Stimulated activated memory B cell treated with anti-CD40 and anti-IgM and Interleukin-4, amounts not matched to agents 10 μg/mL and 1 μg/mL and 100 μg/mL, for 72 hours (primary cell): ENCODE measurements around the gene CCT6A.
"Not testable (repeated sequence)": the region's sequence is repeated elsewhere in the genome, so short reads cannot be mapped to it uniquely, and the experiment has no call there.

Source experiments
- ATAC-seq: fragments of 150-1000 bp; cut with Tn5 transposase; 2 replicates; pipeline ENCODE4 v1.10.0; 2021
- H3K27ac Mint-ChIP-seq: one replicate; pipeline ENCODE4 v1.8.0; 2022; ENCODE audit warnings: mild to moderate bottlenecking, mixed read lengths
- H3K27me3 Mint-ChIP-seq: one replicate; pipeline ENCODE4 v1.8.0; 2022; ENCODE audit warnings: mixed read lengths
- H3K36me3 Mint-ChIP-seq: one replicate; pipeline ENCODE4 v1.8.0; 2022; ENCODE audit warnings: mixed read lengths
- H3K4me1 Mint-ChIP-seq: one replicate; pipeline ENCODE4 v1.8.0; 2022; ENCODE audit warnings: mixed read lengths
- H3K4me3 Mint-ChIP-seq: one replicate; pipeline ENCODE4 v1.8.0; 2022; ENCODE audit warnings: mild to moderate bottlenecking, moderate library complexity, mixed read lengths
- H3K9me3 Mint-ChIP-seq: one replicate; pipeline ENCODE4 v1.8.0; 2022; ENCODE audit warnings: mixed read lengths

The CCT6A gene

DNA sequence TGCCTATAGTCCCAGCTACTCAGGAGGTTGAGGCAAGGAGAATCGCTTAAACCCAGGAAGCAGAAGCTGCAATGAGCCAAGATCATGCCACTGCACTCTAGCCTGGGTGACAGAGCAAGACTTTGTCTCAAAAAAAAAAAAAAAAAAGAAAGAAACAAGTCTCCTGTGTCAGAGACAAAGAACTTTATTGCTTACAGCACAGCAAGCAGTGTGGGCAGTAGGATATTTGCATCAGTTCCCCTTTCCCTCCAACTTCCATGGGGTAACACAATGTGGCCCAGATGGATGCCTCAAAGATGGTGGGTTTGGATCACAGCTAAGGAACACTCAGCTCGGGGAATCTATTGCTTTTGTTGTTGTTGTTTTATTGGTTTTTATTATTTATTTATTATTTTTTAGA, 5.8 kb upstream of the CCT6A start:
- H3K27ac Mint-ChIP-seq, H3K4me1 Mint-ChIP-seq, ATAC-seq, H3K27me3 Mint-ChIP-seq, H3K9me3 Mint-ChIP-seq, H3K4me3 Mint-ChIP-seq: not testable (repeated sequence)
- peaks cover 19% of the 10 kb centered on the region for H3K36me3 Mint-ChIP-seq

DNA sequence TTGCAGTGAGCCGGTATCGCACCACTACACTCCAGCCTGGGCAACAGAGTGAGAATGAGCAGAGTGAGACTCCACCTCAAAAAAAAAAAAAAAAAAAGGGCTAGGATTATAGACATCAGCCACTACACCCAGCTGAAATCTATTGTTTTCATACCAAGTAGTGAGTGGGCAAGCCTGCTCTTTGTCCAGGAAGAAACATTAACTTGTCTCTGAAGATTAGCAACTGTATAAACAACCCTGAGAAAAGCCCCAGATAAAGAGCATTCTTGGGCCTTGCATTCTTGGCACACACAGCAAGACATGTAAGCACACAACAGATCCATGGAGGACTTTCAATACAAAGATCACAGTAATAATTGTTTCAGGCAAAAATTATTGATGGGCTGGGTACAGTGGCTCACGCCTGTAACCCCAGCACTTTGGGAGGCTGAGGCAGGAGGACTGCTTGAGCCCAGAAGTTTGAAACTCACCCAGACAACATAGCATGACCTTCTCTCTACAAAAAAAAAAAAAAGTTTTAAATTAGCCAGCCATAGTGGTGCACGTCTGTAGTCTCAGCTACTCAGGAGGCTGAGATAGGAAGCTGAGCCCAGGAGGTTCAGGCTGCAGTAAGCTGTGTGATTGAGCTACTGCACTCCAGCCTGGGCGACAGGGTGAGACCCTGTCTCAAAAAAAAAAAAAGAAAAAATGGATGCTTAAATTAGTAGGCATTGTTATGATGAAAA, 4.7 kb upstream of the CCT6A start:
- no peak for ATAC-seq
- Mint-ChIP-seq H3K27me3 (no peaks in the 10 kb centered on the region), H3K9me3 (no peaks in the 10 kb centered on the region), H3K36me3 (peaks cover 13% of the 10 kb centered on the region), H3K4me1 (peaks cover 10% of the 10 kb centered on the region), H3K4me3 (no peak overlapping the region), H3K27ac (peak overlapping the region; percentile 44)

GRCh38 chr7:56047446-56048116, 4.0 kb upstream of the CCT6A start:
- not testable (repeated sequence) for H3K27me3 Mint-ChIP-seq, H3K4me1 Mint-ChIP-seq, H3K27ac Mint-ChIP-seq, H3K36me3 Mint-ChIP-seq, ATAC-seq, H3K9me3 Mint-ChIP-seq, H3K4me3 Mint-ChIP-seq

- no peaks in the 10 kb centered on the region for H3K36me3 Mint-ChIP-seq
Measured at GRCh38 chr7:56048245-56048644, 3.3 kb upstream of the CCT6A start.

DNA sequence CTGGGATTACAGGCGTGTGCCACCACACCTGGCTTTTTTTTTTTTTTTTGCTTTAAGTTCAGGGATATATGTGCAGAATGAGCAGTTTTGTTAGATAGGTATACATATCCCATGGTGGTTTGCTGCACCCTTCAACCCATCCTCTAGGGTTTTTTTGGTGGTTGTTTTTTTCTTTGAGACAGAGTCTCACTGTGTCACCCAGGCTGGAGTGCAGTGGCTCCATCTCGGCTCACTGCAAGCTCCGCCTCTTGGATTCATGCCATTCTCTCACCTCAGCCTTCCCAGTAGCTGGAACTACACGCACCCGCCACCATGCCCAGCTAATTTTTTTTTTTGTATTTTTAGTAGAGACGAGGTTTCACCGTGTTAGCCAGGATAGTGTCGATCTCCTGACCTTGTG, 2.8 kb upstream of the CCT6A start:
- not testable (repeated sequence) for H3K36me3 Mint-ChIP-seq, ATAC-seq, H3K9me3 Mint-ChIP-seq, H3K4me3 Mint-ChIP-seq, H3K27ac Mint-ChIP-seq, H3K27me3 Mint-ChIP-seq
- H3K4me1 Mint-ChIP-seq: peaks cover 20% of the 10 kb centered on the region

More at GRCh38 chr7:56048245-56048644, 3.3 kb upstream of the CCT6A start:
- Mint-ChIP-seq H3K27me3 (no peaks in the 10 kb centered on the region), H3K4me1 (peaks cover 15% of the 10 kb centered on the region), H3K4me3 (no peak overlapping the region), H3K9me3 (no peaks in the 10 kb centered on the region), H3K27ac (no peak overlapping the region)
- ATAC-seq: no peak

GRCh38 chr7:56051053-56051338, 569 bp upstream of the CCT6A start:
- H3K4me1 Mint-ChIP-seq: peaks cover 33% of the 10 kb centered on the region
- H3K36me3 Mint-ChIP-seq: peaks cover 14% of the 10 kb centered on the region
- H3K9me3 Mint-ChIP-seq: no peaks in the 10 kb centered on the region
- no peak for ATAC-seq
- no peaks in the 10 kb centered on the region for H3K27me3 Mint-ChIP-seq
- H3K27ac Mint-ChIP-seq: peak overlapping the region; percentile 91
- peak overlapping the region; percentile 87 for H3K4me3 Mint-ChIP-seq

DNA sequence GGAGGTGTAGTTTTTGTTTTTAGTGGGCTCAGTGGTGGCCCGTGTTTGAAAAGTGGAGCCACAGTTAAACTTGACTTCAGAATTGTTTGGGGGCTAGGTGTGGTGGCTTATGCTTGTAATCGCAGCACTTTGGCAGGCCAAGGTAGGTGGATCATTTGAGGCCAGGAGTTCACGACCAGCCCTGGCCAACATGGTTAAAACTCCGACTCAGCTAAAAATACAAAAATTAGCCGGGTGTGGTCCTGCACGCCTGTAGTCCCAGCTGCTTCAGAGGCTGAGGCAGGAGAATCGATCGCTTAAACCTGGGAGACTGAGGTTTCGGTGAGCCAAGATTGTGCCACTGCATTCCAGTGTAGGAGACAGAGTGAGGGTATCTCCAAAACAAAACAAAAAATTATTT, 1.8 kb downstream of the CCT6A start:
- Mint-ChIP-seq H3K4me3 (no peak overlapping the region), H3K4me1 (peaks cover 37% of the 10 kb centered on the region), H3K36me3 (peaks cover 36% of the 10 kb centered on the region), H3K9me3 (no peaks in the 10 kb centered on the region), H3K27me3 (no peaks in the 10 kb centered on the region), H3K27ac (no peak overlapping the region)
- no peak for ATAC-seq

GRCh38 chr7:56053993-56054392, 2.4 kb downstream of the CCT6A start:
- Mint-ChIP-seq H3K4me1 (peaks cover 37% of the 10 kb centered on the region), H3K27me3 (no peaks in the 10 kb centered on the region), H3K9me3 (no peaks in the 10 kb centered on the region), H3K36me3 (peaks cover 38% of the 10 kb centered on the region), H3K27ac (no peak overlapping the region), H3K4me3 (no peak overlapping the region)
- no peak for ATAC-seq

DNA sequence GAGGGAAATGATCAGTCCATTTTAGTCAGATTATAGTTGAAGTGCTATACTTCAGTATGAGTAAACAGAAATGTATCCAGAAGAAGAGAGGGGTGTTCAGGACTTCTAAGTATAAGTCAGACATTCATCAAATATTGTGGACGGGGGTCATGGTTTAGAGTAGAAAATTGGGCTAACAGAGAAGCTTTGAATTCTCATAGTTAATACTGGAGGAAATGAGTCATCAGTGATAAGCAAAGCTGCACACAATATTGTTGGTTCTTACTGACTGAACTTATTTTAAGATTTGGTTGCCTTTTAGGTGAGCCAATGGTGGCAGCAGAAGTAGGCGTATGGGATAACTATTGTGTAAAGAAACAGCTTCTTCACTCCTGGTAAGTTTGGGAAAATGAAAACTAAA, 10.8 kb downstream of the CCT6A start:
- H3K27me3 Mint-ChIP-seq: no peaks in the 10 kb centered on the region
- peak overlapping the region; percentile 44 for H3K27ac Mint-ChIP-seq
- peaks cover 64% of the 10 kb centered on the region for H3K36me3 Mint-ChIP-seq
- ATAC-seq: no peak
- H3K4me1 Mint-ChIP-seq: peaks cover 40% of the 10 kb centered on the region
- no peaks in the 10 kb centered on the region for H3K9me3 Mint-ChIP-seq
- no peak overlapping the region for H3K4me3 Mint-ChIP-seq

DNA sequence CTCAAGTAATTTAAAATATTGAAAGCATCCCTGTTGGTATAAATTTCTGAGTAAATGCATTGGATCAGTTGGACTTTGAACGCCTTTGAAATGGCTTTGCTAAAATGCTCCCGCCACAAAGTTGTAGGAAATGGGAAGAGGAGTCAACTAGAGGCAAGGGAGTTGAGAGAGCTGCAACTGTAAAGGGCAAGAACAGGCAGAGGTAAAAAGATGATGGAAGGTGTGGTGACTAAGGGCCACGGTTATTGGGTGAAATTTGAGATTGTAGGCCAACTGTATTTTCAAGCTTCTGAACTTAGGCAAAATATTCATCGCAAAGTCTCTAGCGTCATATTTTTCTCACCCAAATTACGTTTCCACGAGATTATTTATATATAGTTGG, 11.9 kb downstream of the CCT6A start:
- Mint-ChIP-seq H3K27me3 (no peaks in the 10 kb centered on the region), H3K36me3 (peaks cover 54% of the 10 kb centered on the region), H3K9me3 (no peaks in the 10 kb centered on the region), H3K4me3 (peak overlapping the region; percentile 96), H3K27ac (peak overlapping the region; percentile 92), H3K4me1 (peaks cover 35% of the 10 kb centered on the region)
- no peak for ATAC-seq

DNA sequence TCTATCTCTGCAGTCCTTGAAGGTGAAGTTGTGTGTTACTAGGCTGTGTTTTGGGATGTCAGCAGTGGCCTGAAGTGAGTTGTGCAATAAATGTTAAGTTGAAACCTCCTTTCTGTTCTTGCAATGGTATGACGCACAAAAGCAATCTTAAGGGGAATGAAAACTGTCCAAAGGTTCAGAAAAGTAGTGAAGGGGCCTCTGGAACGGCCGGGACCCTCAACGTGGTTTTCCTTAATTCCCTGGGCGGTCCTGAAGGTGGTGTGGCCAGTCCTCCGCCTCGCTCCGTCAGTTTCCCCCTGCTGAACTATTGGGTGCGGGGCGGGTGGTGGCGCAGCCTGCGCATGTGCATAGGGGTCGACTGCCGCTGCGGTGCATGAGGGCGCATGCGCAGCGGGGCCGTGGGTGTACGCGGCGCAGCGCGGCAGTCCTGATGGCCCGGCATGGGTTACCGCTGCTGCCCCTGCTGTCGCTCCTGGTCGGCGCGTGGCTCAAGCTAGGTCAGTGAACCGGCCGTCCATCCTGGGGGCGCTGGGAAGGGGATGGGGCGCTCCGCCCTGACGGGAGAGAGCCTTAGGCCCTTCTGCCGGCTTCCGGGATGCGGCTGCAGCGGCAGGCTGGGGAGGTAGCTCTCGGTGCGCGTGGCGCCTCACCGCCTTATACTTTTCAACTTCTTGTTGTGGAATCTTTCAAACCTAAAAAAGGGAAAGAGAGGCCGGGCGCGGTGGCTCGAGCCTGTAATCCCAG, 12.5 kb downstream of the CCT6A start, which contains the start of gene SUMF2:
Gene SUMF2, plus strand, starts transcription at position 405 of the 744 bp plus-strand sequence. Its CDS starts 26 bp downstream, at position 431.
- Mint-ChIP-seq H3K9me3 (no peaks in the 10 kb centered on the region), H3K36me3 (peaks cover 52% of the 10 kb centered on the region)
- ATAC-seq: peak; percentile 96

GRCh38 chr7:56066376-56066775, 14.8 kb downstream of the CCT6A start:
- Mint-ChIP-seq H3K36me3 (peaks cover 40% of the 10 kb centered on the region), H3K4me1 (peaks cover 35% of the 10 kb centered on the region)
- H3K4me3 Mint-ChIP-seq, H3K27ac Mint-ChIP-seq, H3K9me3 Mint-ChIP-seq, ATAC-seq, H3K27me3 Mint-ChIP-seq: not testable (repeated sequence)

More for the DNA sequence above, 12.5 kb downstream of the CCT6A start, which contains the start of gene SUMF2:
- Mint-ChIP-seq H3K27me3 (no peaks in the 10 kb centered on the region), H3K27ac (peak within 1 kb of the TSS; percentile 92), H3K4me3 (peak within 1 kb of the TSS; percentile 96), H3K4me1 (peaks cover 35% of the 10 kb centered on the region)

GRCh38 chr7:56074371-56074791, 22.8 kb downstream of the CCT6A start:
- no peaks in the 10 kb centered on the region for H3K27me3 Mint-ChIP-seq
- peaks cover 36% of the 10 kb centered on the region for H3K36me3 Mint-ChIP-seq
- H3K4me1 Mint-ChIP-seq: peaks cover 8% of the 10 kb centered on the region
- H3K27ac Mint-ChIP-seq: peak overlapping the region; percentile 2
- H3K9me3 Mint-ChIP-seq: no peaks in the 10 kb centered on the region
- H3K4me3 Mint-ChIP-seq: no peak overlapping the region
- peak; percentile 88 for ATAC-seq

DNA sequence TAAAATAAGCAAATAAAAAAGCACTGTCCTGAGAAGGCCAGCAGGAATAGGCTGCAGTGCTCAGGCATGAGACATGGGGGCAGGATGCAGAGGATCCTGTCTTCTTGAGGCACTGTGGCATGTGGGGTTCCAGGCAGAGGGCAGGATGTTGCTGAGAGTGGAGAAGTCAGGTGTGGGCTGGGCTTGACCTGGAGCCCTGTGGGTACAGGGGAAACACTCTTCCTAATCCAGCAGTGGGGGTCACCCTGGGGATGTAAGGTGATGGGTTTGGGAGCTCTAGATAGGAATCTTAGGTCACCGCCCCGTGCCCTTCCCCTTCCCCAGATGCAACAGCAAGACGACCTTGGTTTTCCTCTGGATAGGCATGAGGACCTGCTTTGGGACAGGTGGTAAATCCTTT, 26.1 kb downstream of the CCT6A start:
- Mint-ChIP-seq H3K9me3 (no peaks in the 10 kb centered on the region), H3K36me3 (peaks cover 54% of the 10 kb centered on the region), H3K27me3 (no peaks in the 10 kb centered on the region), H3K4me3 (no peak overlapping the region), H3K27ac (no peak overlapping the region), H3K4me1 (peaks cover 8% of the 10 kb centered on the region)
- no peak for ATAC-seq

DNA sequence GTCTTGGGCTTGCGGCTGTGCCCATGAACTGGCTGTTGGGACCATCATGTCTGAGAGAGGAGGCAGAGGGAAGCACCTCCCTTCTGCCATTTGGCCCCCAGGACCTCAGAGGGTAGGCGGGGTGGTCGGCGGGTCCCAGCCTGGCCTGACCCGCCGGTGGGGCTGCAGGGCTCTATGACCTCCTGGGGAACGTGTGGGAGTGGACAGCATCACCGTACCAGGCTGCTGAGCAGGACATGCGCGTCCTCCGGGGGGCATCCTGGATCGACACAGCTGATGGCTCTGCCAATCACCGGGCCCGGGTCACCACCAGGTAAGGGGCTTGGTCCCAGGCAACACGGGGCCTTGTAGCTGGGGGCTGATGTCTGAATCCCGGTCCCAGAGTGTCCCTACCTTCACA, 26.6 kb downstream of the CCT6A start:
- no peaks in the 10 kb centered on the region for H3K9me3 Mint-ChIP-seq
- H3K27ac Mint-ChIP-seq: no peak overlapping the region
- no peak for ATAC-seq
- no peak overlapping the region for H3K4me3 Mint-ChIP-seq
- H3K36me3 Mint-ChIP-seq: peaks cover 49% of the 10 kb centered on the region
- H3K27me3 Mint-ChIP-seq: no peaks in the 10 kb centered on the region
- H3K4me1 Mint-ChIP-seq: peaks cover 8% of the 10 kb centered on the region
